Measurements from ENCODE around the gene FOXL3. TPM values are rescaled to one million over a fixed set of nuclear protein-coding genes. Genes with fewer than 3 reads are reported as not detected.
"Not testable (repeated sequence)": the region's sequence is repeated elsewhere in the genome, so short reads cannot be mapped to it uniquely, and the experiment has no call there.

Gene FOXL3
- polyA plus RNA-seq, 2 of the 4 experiments (the other 2 are of a cell fraction): not detected

GRCh38 chr7:263483-264351, 26.3 kb upstream of the FOXL3 start:
- WGBS (ENCODE audit: missing lambda C conversion rate): 32% methylated on average over 10 of the region's 37 CpGs
- TF ChIP-seq CTCF (IDR thresholded peaks at IDR 0.05) (peak; percentile 44; the same call in 2 of the 3 replicates), GATA3 (IDR thresholded peaks at IDR 0.05; ENCODE audit: borderline replicate concordance) (peak; percentile 25; the same call in 1 of the 2 replicates)
- ATAC-seq (peak in 1 of 2 experiments; percentile 41; a peak in 3 of 6 replicates), DNase-seq (ENCODE audit: low read depth in 1 of 2, low spot score in 1 of 2) (peak in 1 of 2 experiments; percentile 39)
- H3K27ac ChIP-seq, H3K4me1 ChIP-seq, POLR2A ChIA-PET, FAIRE-seq, H3K4me3 ChIP-seq: not testable (repeated sequence)
- CTCF ChIA-PET: interaction anchor here (0.9 to 1.3 kb wide), 3 partner anchors 10 to 31 kb away, joined by 3 to 4 read pairs (median 3); no protein-coding TSS in a partner anchor
- H3K4me2 ChIP-seq: 0 out of 3 replicates have a peak overlapping the region, but pooled peaks have one; percentile 31
- H3K9me3 ChIP-seq: peaks cover 61% of the 10 kb centered on the region

GRCh38 chr7:264541-265191, 25.3 kb upstream of the FOXL3 start:
- Histone ChIP-seq H3K4me3 (no peak overlapping the region), H3K9me3 (peaks cover 53% of the 10 kb centered on the region), H3K4me2 (peak overlapping the region; percentile 31; the same call in 2 of the 3 replicates), H3K27ac (no peak overlapping the region), H3K4me1 (no peaks in the 10 kb centered on the region)
- ATAC-seq: peak; percentile 36 to 49; a peak in 5 of 6 replicates
- WGBS (ENCODE audit: missing lambda C conversion rate): 36% methylated on average over 27 of the region's 27 CpGs
- DNase-seq (ENCODE audit: low read depth in 1 of 2, low spot score in 1 of 2): peak in 1 of 2 experiments; percentile 70
- TF ChIP-seq MAX (IDR thresholded peaks at IDR 0.05): no peak
- TF ChIP-seq HOXB5 (CRISPR knock-in tag; IDR thresholded peaks at IDR 0.05): no peak
- no peak for TF ChIP-seq CHD4 (IDR thresholded peaks at IDR 0.05; ENCODE audit: borderline replicate concordance)
- TF ChIP-seq TFCP2L1 (CRISPR knock-in tag; IDR thresholded peaks at IDR 0.05): no peak
- no peak for TF ChIP-seq POLR2AphosphoS2 (conservative IDR thresholded peaks at IDR 0.05; ENCODE audit: low read length)
- TF ChIP-seq EHMT2 (IDR thresholded peaks at IDR 0.05; ENCODE audit: low read depth): no peak
- TF ChIP-seq MAZ (IDR thresholded peaks at IDR 0.05; ENCODE audit: borderline replicate concordance, low read depth, low read length): no peak
- TF ChIP-seq MAFK (IDR thresholded peaks at IDR 0.05; ENCODE audit: partially characterized antibody): no peak
- FAIRE-seq: no peak
- ChIA-PET POLR2A (no interaction called here), CTCF (interaction anchor here (0.9 to 1.5 kb wide), 4 partner anchors 11 to 58 kb away, joined by 3 to 4 read pairs (median 4); no protein-coding TSS in a partner anchor)

- Histone ChIP-seq H3K4me1 (no peaks in the 10 kb centered on the region), H3K27ac (no peak overlapping the region), H3K4me2 (no peak overlapping the region), H3K4me3 (no peak overlapping the region), H3K9me3 (peaks cover 46% of the 10 kb centered on the region)
- ChIA-PET CTCF (interaction anchor here (1.5 kb wide), 1 partner anchor 57 kb away, joined by 4 read pairs; no protein-coding TSS in a partner anchor), POLR2A (no interaction called here)
- DNase-seq (ENCODE audit: low read depth in 1 of 2, low spot score in 1 of 2): no peak
- FAIRE-seq: no peak
- WGBS (ENCODE audit: missing lambda C conversion rate): 74% methylated on average over 25 of the region's 25 CpGs
- ATAC-seq: peak in 1 of 2 experiments; percentile 15; a peak in 2 of 6 replicates
- TF ChIP-seq MYC (IDR thresholded peaks at IDR 0.05; ENCODE audit: borderline replicate concordance, low read length) (no peak), PHF8 (IDR thresholded peaks at IDR 0.05; ENCODE audit: borderline replicate concordance, low read depth) (no peak), POLR2AphosphoS2 (conservative IDR thresholded peaks at IDR 0.05; ENCODE audit: low read length) (no peak), CBX2 (IDR thresholded peaks at IDR 0.05; ENCODE audit: borderline replicate concordance, low read depth) (no peak), CHD2 (IDR thresholded peaks at IDR 0.05; ENCODE audit: low read length, partially characterized antibody) (no peak), JUNB (IDR thresholded peaks at IDR 0.05) (no peak), CHD4 (IDR thresholded peaks at IDR 0.05; ENCODE audit: borderline replicate concordance) (no peak), JUN (IDR thresholded peaks at IDR 0.05) (no peak), HOXB5 (CRISPR knock-in tag; IDR thresholded peaks at IDR 0.05) (no peak), SMC3 (IDR thresholded peaks at IDR 0.05) (no peak), ESRRA (IDR thresholded peaks at IDR 0.05; ENCODE audit: borderline replicate concordance, low read length) (no peak), HES2 (IDR thresholded peaks at IDR 0.05) (no peak), HDAC2 (IDR thresholded peaks at IDR 0.05) (no peak)
These were observed 24.6 kb upstream of the FOXL3 start for GRCh38 chr7:265192-265997.

Measured in A549 (cell line).